ENCODE results near the gene OXTR. TPM values are rescaled to one million over a fixed set of nuclear protein-coding genes. Genes with fewer than 3 reads are reported as not detected.

OXTR gene
- total and polyA plus RNA-seq, 2 of the 4 experiments (the other 2 are of a cell fraction): 42.8 to 56.1 TPM

DNA sequence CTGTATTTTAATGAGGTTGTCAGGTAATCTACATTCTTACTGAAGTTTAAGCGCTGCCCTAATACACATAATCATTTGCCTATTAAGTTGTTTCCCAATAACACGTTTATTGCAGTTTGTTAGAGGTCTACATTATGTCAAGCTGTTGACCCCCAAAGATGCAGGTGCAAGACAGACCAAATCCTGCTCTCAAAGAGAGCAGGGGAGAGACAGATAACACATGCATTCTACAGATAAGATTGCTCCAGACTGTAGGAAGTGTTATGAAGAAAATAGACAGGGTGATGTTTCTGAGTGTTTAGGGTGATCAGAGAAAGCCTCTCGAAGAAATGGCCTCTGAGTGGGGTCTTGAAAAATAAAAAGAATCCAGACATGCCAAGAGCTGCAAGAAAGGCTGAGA lies 24.8 kb upstream of the OXTR start:
- Histone ChIP-seq H3K4ac (ENCODE audit: low read depth, low read length) (no peak overlapping the region), H3K23ac (ENCODE audit: low read depth, low read length) (peak overlapping the region; percentile 27; the same call in 1 of the 2 replicates), H3K27ac (ENCODE audit: insufficient read depth, low read length) (no peak overlapping the region), H4K20me1 (ENCODE audit: insufficient read depth, low read length) (no peaks in the 10 kb centered on the region), H2BK20ac (ENCODE audit: low read depth, low read length) (no peak overlapping the region), H4K5ac (ENCODE audit: low read depth, low read length) (no peak overlapping the region), H3K9me1 (ENCODE audit: insufficient read depth, low read length) (peaks cover 2% of the 10 kb centered on the region), H3K9ac (ENCODE audit: low read depth, low read length) (no peak overlapping the region), H3K14ac (replicated peaks; ENCODE audit: low read depth, low read length) (no peak overlapping the region), H4K8ac (ENCODE audit: low read depth in 2 of 2, low read length in 2 of 2) (no peak overlapping the region), H3K4me2 (ENCODE audit: low read depth, low read length) (no peak overlapping the region), H2AK9ac (replicated peaks; ENCODE audit: low read depth, low read length, poor library complexity) (no peak overlapping the region), H3K4me1 (ENCODE audit: control insufficient read depth, insufficient read depth, low read length) (peaks cover 2% of the 10 kb centered on the region; the same call in 1 of the 2 replicates), H2AFZ (replicated peaks; ENCODE audit: low read length, poor library complexity) (no peak overlapping the region), H3K79me1 (ENCODE audit: low read depth in 1 of 2, low read length in 2 of 2) (no peaks in the 10 kb centered on the region), H3K18ac (ENCODE audit: low read depth, low read length) (no peak overlapping the region), H3K4me3 (ENCODE audit: insufficient read depth, low read depth, low read length) (no peak overlapping the region), H2AK5ac (ENCODE audit: low read depth, low read length) (no peak overlapping the region), H3K27me3 (ENCODE audit: control insufficient read depth, insufficient read depth, low read length) (no peaks in the 10 kb centered on the region), H3K36me3 (ENCODE audit: control insufficient read depth, insufficient read depth, low read length) (no peaks in the 10 kb centered on the region), H2BK120ac (ENCODE audit: low read depth, low read length) (no peak overlapping the region), H3K9me3 (ENCODE audit: control insufficient read depth, insufficient read depth, low read length) (peaks cover 2% of the 10 kb centered on the region; the same call in 1 of the 2 replicates), H3K56ac (ENCODE audit: extremely low read depth, insufficient read depth, low read length) (no peak overlapping the region), H4K91ac (ENCODE audit: insufficient read depth, low read depth, low read length) (no peak overlapping the region), H2BK15ac (ENCODE audit: low read depth, low read length) (no peak overlapping the region), H2BK5ac (ENCODE audit: low read depth, low read length, poor library complexity, severe bottlenecking) (no peak overlapping the region)
- POLR2A ChIA-PET (ENCODE audit: unreplicated experiment): no interaction called here
- intact Hi-C loops (cut with micrococcal nuclease) (no loop called here), in situ Hi-C loops (cut with MboI; ENCODE audit: low sequenced_read_pairs) (loop anchor here (25.0 kb wide), 1 partner anchor 518 kb away; no protein-coding TSS in a partner anchor), dilution Hi-C loops (cut with HindIII; ENCODE audit: low sequenced_read_pairs, unreplicated experiment) (no loop called here)
- TF ChIP-seq FOS (IDR thresholded peaks at IDR 0.05; ENCODE audit: low read depth, low read length): no peak
- no peak for TF ChIP-seq RAD21 (IDR thresholded peaks at IDR 0.05; ENCODE audit: low read length)
- TF ChIP-seq MAFK (IDR thresholded peaks at IDR 0.05; ENCODE audit: low read depth, low read length): no peak
- no peak for TF ChIP-seq BHLHE40 (IDR thresholded peaks at IDR 0.05; ENCODE audit: low read depth, low read length)
- TF ChIP-seq, protein P1, sequence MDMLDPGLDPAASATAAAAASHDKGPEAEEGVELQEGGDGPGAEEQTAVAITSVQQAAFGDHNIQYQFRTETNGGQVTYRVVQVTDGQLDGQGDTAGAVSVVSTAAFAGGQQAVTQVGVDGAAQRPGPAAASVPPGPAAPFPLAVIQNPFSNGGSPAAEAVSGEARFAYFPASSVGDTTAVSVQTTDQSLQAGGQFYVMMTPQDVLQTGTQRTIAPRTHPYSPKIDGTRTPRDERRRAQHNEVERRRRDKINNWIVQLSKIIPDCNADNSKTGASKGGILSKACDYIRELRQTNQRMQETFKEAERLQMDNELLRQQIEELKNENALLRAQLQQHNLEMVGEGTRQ (IDR thresholded peaks at IDR 0.05; ENCODE audit: low read depth, low read length): no peak
- TF ChIP-seq, protein P2, sequence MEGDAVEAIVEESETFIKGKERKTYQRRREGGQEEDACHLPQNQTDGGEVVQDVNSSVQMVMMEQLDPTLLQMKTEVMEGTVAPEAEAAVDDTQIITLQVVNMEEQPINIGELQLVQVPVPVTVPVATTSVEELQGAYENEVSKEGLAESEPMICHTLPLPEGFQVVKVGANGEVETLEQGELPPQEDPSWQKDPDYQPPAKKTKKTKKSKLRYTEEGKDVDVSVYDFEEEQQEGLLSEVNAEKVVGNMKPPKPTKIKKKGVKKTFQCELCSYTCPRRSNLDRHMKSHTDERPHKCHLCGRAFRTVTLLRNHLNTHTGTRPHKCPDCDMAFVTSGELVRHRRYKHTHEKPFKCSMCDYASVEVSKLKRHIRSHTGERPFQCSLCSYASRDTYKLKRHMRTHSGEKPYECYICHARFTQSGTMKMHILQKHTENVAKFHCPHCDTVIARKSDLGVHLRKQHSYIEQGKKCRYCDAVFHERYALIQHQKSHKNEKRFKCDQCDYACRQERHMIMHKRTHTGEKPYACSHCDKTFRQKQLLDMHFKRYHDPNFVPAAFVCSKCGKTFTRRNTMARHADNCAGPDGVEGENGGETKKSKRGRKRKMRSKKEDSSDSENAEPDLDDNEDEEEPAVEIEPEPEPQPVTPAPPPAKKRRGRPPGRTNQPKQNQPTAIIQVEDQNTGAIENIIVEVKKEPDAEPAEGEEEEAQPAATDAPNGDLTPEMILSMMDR (conservative IDR thresholded peaks at IDR 0.05; ENCODE audit: low read depth, low read length): no peak
- ATAC-seq (ENCODE audit: low read depth): no peak
- 40% methylated on average over 1 of the region's 3 CpGs; no CpG with 5 or more reads in 1 of the 2 experiments for WGBS, 2 experiments (ENCODE audit: extremely low coverage in 2 of 2, insufficient read length in 1 of 2)
- no TSS peak for BruUV-seq (replicated peaks)
- no peak for DNase-seq
- CTCF ChIA-PET: interaction anchor here (1.3 kb wide), 1 partner anchor 18 kb away, joined by 3 read pairs; no protein-coding TSS in a partner anchor

All from IMR-90 (cell line).